BJ (cell line): ENCODE results near the gene BRMS1L. TPM values are rescaled to one million over a fixed set of nuclear protein-coding genes. Genes with fewer than 3 reads are reported as not detected.
"Not testable (repeated sequence)": the region's sequence is repeated elsewhere in the genome, so short reads cannot be mapped to it uniquely, and the experiment has no call there.

ENCODE experiments used
- CTCF ChIA-PET: fragments of 350-600 bp; formaldehyde crosslinking; extraction: SDS; loops from one replicate; lab custom pipeline; 2021; ENCODE audit warnings: antibody characterized with exemption, inconsistent platforms; lab: Yijun Ruan, JAX
- POLR2A ChIA-PET: fragments of 300-600 bp; sonication (Branson Sonifier 250); formaldehyde crosslinking; extraction: SDS; loops from one replicate; lab custom pipeline; 2021; ENCODE audit warnings: antibody characterized with exemption; lab: Charles Lee
- DNase-seq: peaks from one replicate; pipeline ENCODE4 v3.0.0-alpha.2; 2011; ENCODE audit warnings: low read depth
- H3K27me3 ChIP-seq: 2 replicates; pipeline ENCODE4 v1.6.0; 2011; ENCODE audit warnings: low read length; ENCODE audit not compliant: control insufficient read depth, insufficient read depth
- H3K36me3 ChIP-seq: 2 replicates; pipeline ENCODE4 v1.5.1; 2011; ENCODE audit warnings: low read length; ENCODE audit not compliant: control insufficient read depth, insufficient read depth
- H3K4me3 ChIP-seq: 2 replicates; pipeline ENCODE4 v1.5.1; 2011; ENCODE audit warnings: low read depth, mild to moderate bottlenecking, control low read depth, low read length
- CTCF ChIP-seq: IDR thresholded peaks from 2 replicates; pipeline ENCODE4 v1.5.1; 2011; ENCODE audit warnings: low read depth, mild to moderate bottlenecking, control low read depth, inconsistent platforms, low read length, moderate library complexity; ENCODE audit not compliant: insufficient read depth
- polyA plus RNA-seq: library from polyadenylated mRNA; depleted of rRNA; stranded (reverse); fragments of >200 nt; gene quantifications from 2 replicates; pipeline ENCODE4 v1.2.3, GENCODE V29; 2011

The BRMS1L gene
- polyA plus RNA-seq, 1 experiment, result 2.5 TPM

- H3K4me3 ChIP-seq, result peak overlapping the region; percentile 83; the same call in 1 of the 2 replicates
- ChIA-PET CTCF (interaction anchor here (0.7 to 3.1 kb wide), 4 partner anchors 11 to 823 kb away, joined by 3 to 15 read pairs (median 8); no protein-coding TSS in a partner anchor), POLR2A (no interaction called here)
- TF ChIP-seq CTCF, result no peak
- no peaks in the 10 kb centered on the region for H3K36me3 ChIP-seq
- H3K27me3 ChIP-seq, result no peaks in the 10 kb centered on the region
- DNase-seq, result no peak
These were observed 18.8 kb upstream of the BRMS1L start for GRCh38 chr14:35807131-35807961.

- DNase-seq, result no peak
- Histone ChIP-seq H3K4me3 (peak overlapping the region; percentile 83), H3K36me3 (no peaks in the 10 kb centered on the region), H3K27me3 (no peaks in the 10 kb centered on the region)
- POLR2A ChIA-PET, result no interaction called here
- CTCF ChIA-PET, result interaction anchor here (2.9 to 3.1 kb wide), 2 partner anchors 10 to 13 kb away, joined by 13 to 15 read pairs; no protein-coding TSS in a partner anchor
- TF ChIP-seq CTCF, result no peak
These were observed 18.0 kb upstream of the BRMS1L start for GRCh38 chr14:35808076-35808637.

GRCh38 chr14:35808638-35809563 is 17.2 kb upstream of the BRMS1L start, which contains the start of gene RALGAPA1:
TSS of gene RALGAPA1 (minus strand) at chr14:35809295. CDS start at chr14:35808835, 460 bp downstream.
- peak; percentile 82 for DNase-seq
- CTCF ChIA-PET, result interaction anchor here (2.3 kb wide), 1 partner anchor 13 kb away, joined by 13 read pairs; no protein-coding TSS in a partner anchor
- peak; percentile 50 for TF ChIP-seq CTCF
- POLR2A ChIA-PET, H3K36me3 ChIP-seq, H3K27me3 ChIP-seq: not testable (repeated sequence)
- H3K4me3 ChIP-seq, result peak within 1 kb of the TSS; percentile 83

- CTCF ChIA-PET, result interaction anchor here (2.3 kb wide), 1 partner anchor 13 kb away, joined by 13 read pairs; no protein-coding TSS in a partner anchor
- Histone ChIP-seq H3K27me3 (no peaks in the 10 kb centered on the region), H3K4me3 (peak overlapping the region; percentile 83; the same call in 1 of the 2 replicates), H3K36me3 (no peaks in the 10 kb centered on the region)
- no peak for TF ChIP-seq CTCF
- no peak for DNase-seq
- POLR2A ChIA-PET, result no interaction called here
These were observed 16.5 kb upstream of the BRMS1L start for GRCh38 chr14:35809597-35809996.
